Fibroblast of villous mesenchyme (primary cell): ENCODE results near the gene SLC39A11. TPM values are rescaled to one million over a fixed set of nuclear protein-coding genes. Genes with fewer than 3 reads are reported as not detected.

Experiments used
- DNase-seq: peaks from one replicate; pipeline ENCODE4 v3.0.0-alpha.2; 2010; ENCODE audit warnings: low read depth
- H3K4me3 ChIP-seq: 2 replicates; pipeline ENCODE4 v1.5.1; 2011; ENCODE audit warnings: low read depth, mild to moderate bottlenecking, low read length
- total RNA-seq: library from RNA; depleted of rRNA; stranded (reverse); fragments of >200 nt; gene quantifications from 2 replicates; pipeline ENCODE4 v1.2.3, GENCODE V29; 2012
- TF ChIP-seq, protein P1 (sequence below): IDR thresholded peaks from 2 replicates; pipeline ENCODE4 v1.5.1; 2012; ENCODE audit warnings: low read depth, mild to moderate bottlenecking, low read length; ENCODE audit not compliant: insufficient read depth

The SLC39A11 gene
- total RNA-seq, 1 donor = 16.0 TPM

GRCh38 chr17:73112246-73112645 is 19.8 kb upstream of the SLC39A11 start:
- no peak for DNase-seq
- no peak overlapping the region for H3K4me3 ChIP-seq
- TF ChIP-seq, protein P1, sequence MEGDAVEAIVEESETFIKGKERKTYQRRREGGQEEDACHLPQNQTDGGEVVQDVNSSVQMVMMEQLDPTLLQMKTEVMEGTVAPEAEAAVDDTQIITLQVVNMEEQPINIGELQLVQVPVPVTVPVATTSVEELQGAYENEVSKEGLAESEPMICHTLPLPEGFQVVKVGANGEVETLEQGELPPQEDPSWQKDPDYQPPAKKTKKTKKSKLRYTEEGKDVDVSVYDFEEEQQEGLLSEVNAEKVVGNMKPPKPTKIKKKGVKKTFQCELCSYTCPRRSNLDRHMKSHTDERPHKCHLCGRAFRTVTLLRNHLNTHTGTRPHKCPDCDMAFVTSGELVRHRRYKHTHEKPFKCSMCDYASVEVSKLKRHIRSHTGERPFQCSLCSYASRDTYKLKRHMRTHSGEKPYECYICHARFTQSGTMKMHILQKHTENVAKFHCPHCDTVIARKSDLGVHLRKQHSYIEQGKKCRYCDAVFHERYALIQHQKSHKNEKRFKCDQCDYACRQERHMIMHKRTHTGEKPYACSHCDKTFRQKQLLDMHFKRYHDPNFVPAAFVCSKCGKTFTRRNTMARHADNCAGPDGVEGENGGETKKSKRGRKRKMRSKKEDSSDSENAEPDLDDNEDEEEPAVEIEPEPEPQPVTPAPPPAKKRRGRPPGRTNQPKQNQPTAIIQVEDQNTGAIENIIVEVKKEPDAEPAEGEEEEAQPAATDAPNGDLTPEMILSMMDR = no peak

DNA sequence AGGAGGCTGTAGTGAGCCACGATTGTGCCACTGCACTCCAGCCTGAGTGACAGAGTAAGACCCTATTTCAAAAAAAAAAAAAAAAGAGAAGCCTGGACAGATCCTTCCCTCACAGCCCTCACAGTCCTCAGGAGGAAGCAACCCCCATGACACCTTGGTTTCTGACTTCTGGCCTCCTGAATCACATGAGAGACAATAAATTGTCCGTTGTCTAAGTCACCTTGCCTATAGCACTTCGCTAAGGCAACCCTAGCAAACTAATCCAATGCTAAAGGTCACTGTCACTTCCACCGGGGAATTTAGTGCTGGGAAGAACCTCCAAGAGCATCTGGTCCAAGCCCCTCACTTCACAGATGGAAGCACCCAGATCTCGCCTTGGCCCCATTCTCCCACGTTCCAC is 18.9 kb upstream of the SLC39A11 start:
- no peak for DNase-seq
- no peak overlapping the region for H3K4me3 ChIP-seq
- TF ChIP-seq, protein P1 = no peak

GRCh38 chr17:73107191-73107590 is 14.7 kb upstream of the SLC39A11 start:
- H3K4me3 ChIP-seq = no peak overlapping the region
- TF ChIP-seq, protein P1 = no peak
- no peak for DNase-seq

- DNase-seq = no peak
- no peak overlapping the region for H3K4me3 ChIP-seq
- TF ChIP-seq, protein P1 = no peak
These were observed 12.9 kb upstream of the SLC39A11 start for GRCh38 chr17:73105431-73105830.

- TF ChIP-seq, protein P1 = no peak
- H3K4me3 ChIP-seq = no peak overlapping the region
- DNase-seq = no peak
These were observed 12.0 kb upstream of the SLC39A11 start for GRCh38 chr17:73104450-73104849.

GRCh38 chr17:73103641-73104335 is 11.3 kb upstream of the SLC39A11 start:
- TF ChIP-seq, protein P1 = no peak
- DNase-seq = no peak
- no peak overlapping the region for H3K4me3 ChIP-seq

GRCh38 chr17:73101031-73101430 is 8.5 kb upstream of the SLC39A11 start:
- DNase-seq = no peak
- no peak overlapping the region for H3K4me3 ChIP-seq
- TF ChIP-seq, protein P1 = no peak
